ENCODE data around the gene CALML3.

Gene CALML3

DNA sequence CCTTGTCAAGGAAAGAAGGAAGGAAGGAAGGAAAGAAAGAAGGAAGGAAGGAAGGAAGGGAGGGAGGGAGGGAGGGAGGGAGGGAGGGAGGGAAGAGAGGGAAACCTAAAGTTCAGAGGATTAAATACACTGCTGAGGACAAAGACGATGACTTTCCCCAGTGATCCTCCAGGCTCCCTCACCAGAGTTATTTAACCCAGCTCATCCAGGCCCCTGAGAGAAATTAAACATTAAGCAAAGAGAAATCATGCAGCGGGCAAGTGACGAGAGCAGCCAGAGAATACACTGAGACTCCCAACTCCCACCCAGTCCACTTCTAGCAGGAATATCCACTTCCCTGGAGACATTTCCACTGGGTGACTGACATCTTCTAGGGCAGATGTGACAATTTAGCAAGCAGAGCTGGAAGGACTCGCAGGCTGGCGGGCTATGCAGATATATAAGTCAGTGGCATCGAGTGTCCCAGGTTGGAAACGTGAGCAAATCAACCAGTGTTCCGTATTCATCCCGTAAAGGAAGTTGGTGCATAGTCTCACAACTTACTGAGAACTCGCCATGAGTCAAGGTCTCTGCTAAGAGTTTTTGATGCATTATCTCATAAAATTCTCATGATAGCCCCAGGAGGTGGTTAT, 48.7 kb downstream of the CALML3 start:
- no peak for DNase-seq

- DNase-seq, result no peak
Observed at GRCh38 chr10:5573968-5574641, 49.3 kb downstream of the CALML3 start.

GRCh38 chr10:5574642-5575131, 49.9 kb downstream of the CALML3 start:
- DNase-seq, result no peak

GRCh38 chr10:5575144-5575481, 50.4 kb downstream of the CALML3 start:
- no peak for DNase-seq

- no peak for DNase-seq
Observed at GRCh38 chr10:5575482-5576153, 50.9 kb downstream of the CALML3 start.

DNA sequence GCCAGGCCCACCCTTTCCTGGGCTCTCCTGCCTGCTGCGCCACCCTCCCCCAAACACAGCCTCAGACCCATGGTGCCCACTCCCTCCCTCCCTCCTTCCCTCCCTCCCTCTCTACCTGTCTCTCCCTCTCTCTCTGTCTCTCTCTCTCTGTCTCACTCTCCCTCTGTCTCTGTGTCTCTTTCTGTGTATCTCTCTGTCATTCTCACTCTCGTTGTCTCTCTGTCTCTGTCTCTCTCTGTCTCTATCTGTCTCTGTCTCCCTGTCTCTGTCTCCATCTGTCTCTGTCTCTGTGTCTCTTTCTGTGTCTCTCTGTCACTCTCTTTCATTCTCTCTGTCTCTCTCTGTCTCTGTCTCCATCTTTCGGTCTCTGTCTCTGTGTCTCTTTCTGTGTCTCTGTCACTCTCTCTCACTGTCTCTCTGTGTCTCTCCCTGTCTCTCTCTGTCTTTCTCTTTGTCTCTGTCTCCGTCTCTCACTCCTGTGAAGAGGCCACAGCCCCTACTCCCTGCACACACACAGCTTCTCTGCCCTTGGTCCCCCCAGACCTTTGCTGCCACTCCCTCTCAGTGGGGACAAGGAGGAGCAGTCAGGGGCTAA, 51.5 kb downstream of the CALML3 start:
- DNase-seq, result no peak
